GM12892 (cell line): Measurements from ENCODE around the gene NECAB2.

Experiments used
- POLR2A ChIP-seq: IDR thresholded peaks from 2 replicates; pipeline ENCODE4 v1.6.1; 2011; ENCODE audit warnings: low read depth, low read length, control low read depth
- POLR2AphosphoS5 ChIP-seq: IDR thresholded peaks from 2 replicates; pipeline ENCODE4 v1.6.1; 2011; ENCODE audit warnings: low read depth, low read length, control low read depth
- TAF1 ChIP-seq: IDR thresholded peaks from 2 replicates; pipeline ENCODE4 v1.6.1; 2011; ENCODE audit warnings: low read depth, mild to moderate bottlenecking, control low read depth, low read length, borderline replicate concordance

GRCh38 chr16:83958137-83958845 is 9.8 kb upstream of the NECAB2 start:
- TF ChIP-seq POLR2A, result no peak
- TF ChIP-seq TAF1, result no peak
- no peak for TF ChIP-seq POLR2AphosphoS5
